ENCODE results near the gene GARIN3. TPM values are rescaled to one million over a fixed set of nuclear protein-coding genes. Genes with fewer than 3 reads are reported as not detected.

The GARIN3 gene
- total and polyA plus RNA-seq, 2 donors (not counting 3 experiments of a cell fraction or from before 2014, with no cell fraction given): not detected

DNA sequence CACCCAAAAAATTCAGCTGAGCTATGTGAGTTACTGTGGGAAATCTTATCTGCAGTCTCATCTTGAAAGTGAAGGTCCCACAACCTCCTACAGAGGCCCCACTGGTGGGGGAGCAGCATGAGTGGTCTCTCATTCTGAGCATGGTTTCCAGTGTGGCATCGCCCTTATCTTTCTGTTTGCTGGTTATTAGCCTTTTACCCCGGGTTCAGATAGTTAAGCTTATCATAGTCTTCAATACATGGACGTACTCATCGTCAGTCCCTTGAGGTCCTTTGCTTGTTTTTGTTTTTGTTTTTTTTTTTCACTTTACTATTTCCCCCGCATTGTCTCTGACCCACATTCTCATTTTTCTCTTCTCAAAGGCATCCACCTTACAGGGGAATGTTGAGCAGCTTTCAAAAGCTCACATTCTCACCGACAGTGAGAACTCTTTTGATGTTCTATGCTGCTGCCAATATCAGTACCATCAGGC, 49.5 kb downstream of the GARIN3 start:
- H3K27me3 ChIP-seq (ENCODE audit: control insufficient read depth in 2 of 2, insufficient read depth in 2 of 2, low read length in 2 of 2): no peaks in the 10 kb centered on the region
- no peak overlapping the region for H3K4me3 ChIP-seq (replicated peaks in 1 of 3; ENCODE audit: insufficient read depth in 1 of 3, low read depth in 1 of 3, low read length in 3 of 3)
- no peaks in the 10 kb centered on the region for H4K20me1 ChIP-seq (replicated peaks; ENCODE audit: control insufficient read depth, extremely low read depth, insufficient read depth, low read length)
- intact Hi-C loops (cut with micrococcal nuclease) (no loop called here), dilution Hi-C loops (cut with MboI; ENCODE audit: extremely low pct_ligation_motif_present, low sequenced_read_pairs) (no loop called here)
- ChIA-PET CTCF (no interaction called here), POLR2A (no interaction called here)
- no peak overlapping the region for H3K4me2 ChIP-seq (ENCODE audit: insufficient read depth, low read length)
- no peaks in the 10 kb centered on the region for H3K79me2 ChIP-seq (ENCODE audit: control insufficient read depth, insufficient read depth, low read length)
- BruUV-seq (replicated peaks): no TSS peak
- H3K27ac ChIP-seq (ENCODE audit: insufficient read depth, low read depth, low read length): no peak overlapping the region
- FAIRE-seq (no peak), DNase-seq (ENCODE audit: low read depth, low spot score) (no peak)
- H2AFZ ChIP-seq (ENCODE audit: low read depth, low read length): no peak overlapping the region
- no peak for TF ChIP-seq FOS (IDR thresholded peaks at IDR 0.05; ENCODE audit: borderline replicate concordance, insufficient read depth, low read length)
- TF ChIP-seq, protein P1, sequence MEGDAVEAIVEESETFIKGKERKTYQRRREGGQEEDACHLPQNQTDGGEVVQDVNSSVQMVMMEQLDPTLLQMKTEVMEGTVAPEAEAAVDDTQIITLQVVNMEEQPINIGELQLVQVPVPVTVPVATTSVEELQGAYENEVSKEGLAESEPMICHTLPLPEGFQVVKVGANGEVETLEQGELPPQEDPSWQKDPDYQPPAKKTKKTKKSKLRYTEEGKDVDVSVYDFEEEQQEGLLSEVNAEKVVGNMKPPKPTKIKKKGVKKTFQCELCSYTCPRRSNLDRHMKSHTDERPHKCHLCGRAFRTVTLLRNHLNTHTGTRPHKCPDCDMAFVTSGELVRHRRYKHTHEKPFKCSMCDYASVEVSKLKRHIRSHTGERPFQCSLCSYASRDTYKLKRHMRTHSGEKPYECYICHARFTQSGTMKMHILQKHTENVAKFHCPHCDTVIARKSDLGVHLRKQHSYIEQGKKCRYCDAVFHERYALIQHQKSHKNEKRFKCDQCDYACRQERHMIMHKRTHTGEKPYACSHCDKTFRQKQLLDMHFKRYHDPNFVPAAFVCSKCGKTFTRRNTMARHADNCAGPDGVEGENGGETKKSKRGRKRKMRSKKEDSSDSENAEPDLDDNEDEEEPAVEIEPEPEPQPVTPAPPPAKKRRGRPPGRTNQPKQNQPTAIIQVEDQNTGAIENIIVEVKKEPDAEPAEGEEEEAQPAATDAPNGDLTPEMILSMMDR (IDR thresholded peaks at IDR 0.05; ENCODE audit: extremely low read depth in 1 of 2, insufficient read depth in 1 of 2, low read depth in 1 of 2, low read length in 2 of 2): no peak
- H3K36me3 ChIP-seq (ENCODE audit: control insufficient read depth in 2 of 2, extremely low read depth in 1 of 2, insufficient read depth in 2 of 2, low read length in 2 of 2): no peaks in the 10 kb centered on the region
- H3K4me1 ChIP-seq (ENCODE audit: control insufficient read depth, extremely low read depth, insufficient read depth, low read length): no peaks in the 10 kb centered on the region
- no peak overlapping the region for H3K9ac ChIP-seq (replicated peaks; ENCODE audit: extremely low read depth, insufficient read depth, low read length)
- H3K9me3 ChIP-seq (replicated peaks; ENCODE audit: control insufficient read depth, insufficient read depth, low read length): no peaks in the 10 kb centered on the region
- no peaks in the 10 kb centered on the region for H3K9me1 ChIP-seq (replicated peaks; ENCODE audit: control insufficient read depth, extremely low read depth, insufficient read depth, low read length)

DNA sequence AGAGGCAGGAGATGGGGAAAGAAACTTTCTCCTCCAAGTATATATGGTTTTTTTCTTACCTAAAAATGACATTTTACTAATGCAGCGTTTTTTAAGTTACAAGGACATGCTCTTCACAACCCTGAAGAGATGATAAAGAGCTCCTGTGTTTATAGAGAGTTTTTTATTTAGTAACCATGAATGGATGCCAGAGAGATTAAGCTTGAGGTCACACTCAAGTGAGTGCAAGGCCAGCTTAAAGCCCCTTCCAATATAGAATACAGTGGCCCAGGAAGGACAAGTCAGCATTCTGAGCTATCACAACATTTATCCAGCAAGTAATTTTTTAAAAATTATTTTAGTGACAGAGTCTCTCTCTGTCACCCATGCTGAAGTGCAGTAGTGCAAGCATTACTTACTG, 50.6 kb downstream of the GARIN3 start:
- CTCF ChIA-PET: no interaction called here
- dilution Hi-C loops (cut with MboI; ENCODE audit: extremely low pct_ligation_motif_present, low sequenced_read_pairs): no loop called here
- intact Hi-C loops (cut with micrococcal nuclease): no loop called here

More for the DNA sequence above, 50.6 kb downstream of the GARIN3 start:
- DNase-seq (ENCODE audit: low read depth, low spot score) (no peak), FAIRE-seq (no peak)
- TF ChIP-seq JUN (IDR thresholded peaks at IDR 0.05; ENCODE audit: borderline replicate concordance, insufficient read depth, insufficient read length, low read depth) (no peak), POLR2A (IDR thresholded peaks at IDR 0.05; ENCODE audit: low read depth, low read length) (no peak), GATA2 (IDR thresholded peaks at IDR 0.05; ENCODE audit: insufficient read depth, insufficient read length, low read depth, low read length) (no peak), EZH2 (IDR thresholded peaks at IDR 0.05; ENCODE audit: borderline replicate concordance, low read depth, low read length, severe bottlenecking) (no peak), POLR2AphosphoS5 (IDR thresholded peaks at IDR 0.05; ENCODE audit: insufficient read depth, low read depth, low read length) (no peak), MYC (IDR thresholded peaks at IDR 0.05; ENCODE audit: low read depth, low read length) (no peak), FOS (IDR thresholded peaks at IDR 0.05; ENCODE audit: borderline replicate concordance, insufficient read depth, low read length) (no peak)
- TF ChIP-seq, protein P1 (IDR thresholded peaks at IDR 0.05; ENCODE audit: extremely low read depth in 1 of 2, insufficient read depth in 1 of 2, low read depth in 1 of 2, low read length in 2 of 2): no peak
- TF ChIP-seq, protein P2, sequence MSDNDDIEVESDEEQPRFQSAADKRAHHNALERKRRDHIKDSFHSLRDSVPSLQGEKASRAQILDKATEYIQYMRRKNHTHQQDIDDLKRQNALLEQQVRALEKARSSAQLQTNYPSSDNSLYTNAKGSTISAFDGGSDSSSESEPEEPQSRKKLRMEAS (IDR thresholded peaks at IDR 0.05; ENCODE audit: insufficient read depth, insufficient read length): no peak
- Histone ChIP-seq H3K79me2 (ENCODE audit: control insufficient read depth, insufficient read depth, low read length) (no peaks in the 10 kb centered on the region), H4K20me1 (replicated peaks; ENCODE audit: control insufficient read depth, extremely low read depth, insufficient read depth, low read length) (no peaks in the 10 kb centered on the region), H3K9me3 (replicated peaks; ENCODE audit: control insufficient read depth, insufficient read depth, low read length) (no peaks in the 10 kb centered on the region), H3K4me1 (ENCODE audit: control insufficient read depth, extremely low read depth, insufficient read depth, low read length) (no peaks in the 10 kb centered on the region), H2AFZ (ENCODE audit: low read depth, low read length) (no peak overlapping the region), H3K27ac (ENCODE audit: insufficient read depth, low read depth, low read length) (no peak overlapping the region), H3K9me1 (replicated peaks; ENCODE audit: control insufficient read depth, extremely low read depth, insufficient read depth, low read length) (no peaks in the 10 kb centered on the region), H3K4me2 (ENCODE audit: insufficient read depth, low read length) (no peak overlapping the region), H3K4me3 (replicated peaks in 1 of 3; ENCODE audit: insufficient read depth in 1 of 3, low read depth in 1 of 3, low read length in 3 of 3) (no peak overlapping the region), H3K9ac (replicated peaks; ENCODE audit: extremely low read depth, insufficient read depth, low read length) (no peak overlapping the region), H3K36me3 (ENCODE audit: control insufficient read depth in 2 of 2, extremely low read depth in 1 of 2, insufficient read depth in 2 of 2, low read length in 2 of 2) (no peaks in the 10 kb centered on the region), H3K27me3 (ENCODE audit: control insufficient read depth in 2 of 2, insufficient read depth in 2 of 2, low read length in 2 of 2) (no peaks in the 10 kb centered on the region)
- POLR2A ChIA-PET: no interaction called here
- BruUV-seq (replicated peaks): no TSS peak
